Measurements from ENCODE around the gene TNFRSF6B.

TNFRSF6B gene

GRCh38 chr20:63686492-63687321 lies 9.7 kb upstream of the TNFRSF6B start:
- DNase-seq = no peak

GRCh38 chr20:63687419-63688178 lies 8.9 kb upstream of the TNFRSF6B start:
- no peak for DNase-seq

GRCh38 chr20:63688228-63689045 lies 8.0 kb upstream of the TNFRSF6B start:
- DNase-seq = no peak

GRCh38 chr20:63689046-63690002 lies 7.1 kb upstream of the TNFRSF6B start:
- no peak for DNase-seq

GRCh38 chr20:63690003-63690897 lies 6.2 kb upstream of the TNFRSF6B start:
- no peak for DNase-seq

- no peak for DNase-seq
Observed at GRCh38 chr20:63690898-63691710, 5.3 kb upstream of the TNFRSF6B start.

- no peak for DNase-seq
Observed at GRCh38 chr20:63691711-63692435, 4.6 kb upstream of the TNFRSF6B start.

GRCh38 chr20:63692436-63693082 lies 3.9 kb upstream of the TNFRSF6B start:
- DNase-seq = no peak

GRCh38 chr20:63693083-63693732 lies 3.2 kb upstream of the TNFRSF6B start:
- DNase-seq = no peak

GRCh38 chr20:63693733-63694583 lies 2.5 kb upstream of the TNFRSF6B start:
- no peak for DNase-seq

- no peak for DNase-seq
Observed at GRCh38 chr20:63694584-63695423, 1.6 kb upstream of the TNFRSF6B start.

GRCh38 chr20:63695424-63696305 lies 787 bp upstream of the TNFRSF6B start:
- no peak for DNase-seq

- DNase-seq = no peak
Observed at GRCh38 chr20:63696306-63696627, 185 bp upstream of the TNFRSF6B start.

- no peak for DNase-seq
Observed at GRCh38 chr20:63697357-63697867, 960 bp downstream of the TNFRSF6B start.

GRCh38 chr20:63697868-63698545 lies 1.6 kb downstream of the TNFRSF6B start:
- DNase-seq = no peak

Data from SHP77 treated with DMSO at 0.1 percent for 48 hours (cell line).